GM19043 (cell line): Measurements from ENCODE around the gene NTSR2.

Experiments
- ATAC-seq: cut with Tn5 transposase; IDR thresholded peaks from one replicate; pipeline ENCODE4 v1.9.1; 2021; ENCODE audit warnings: low read depth; ENCODE audit not compliant: unreplicated experiment

The NTSR2 gene

GRCh38 chr2:11659115-11659475 lies 10.9 kb downstream of the NTSR2 start:
- ATAC-seq: no peak

DNA sequence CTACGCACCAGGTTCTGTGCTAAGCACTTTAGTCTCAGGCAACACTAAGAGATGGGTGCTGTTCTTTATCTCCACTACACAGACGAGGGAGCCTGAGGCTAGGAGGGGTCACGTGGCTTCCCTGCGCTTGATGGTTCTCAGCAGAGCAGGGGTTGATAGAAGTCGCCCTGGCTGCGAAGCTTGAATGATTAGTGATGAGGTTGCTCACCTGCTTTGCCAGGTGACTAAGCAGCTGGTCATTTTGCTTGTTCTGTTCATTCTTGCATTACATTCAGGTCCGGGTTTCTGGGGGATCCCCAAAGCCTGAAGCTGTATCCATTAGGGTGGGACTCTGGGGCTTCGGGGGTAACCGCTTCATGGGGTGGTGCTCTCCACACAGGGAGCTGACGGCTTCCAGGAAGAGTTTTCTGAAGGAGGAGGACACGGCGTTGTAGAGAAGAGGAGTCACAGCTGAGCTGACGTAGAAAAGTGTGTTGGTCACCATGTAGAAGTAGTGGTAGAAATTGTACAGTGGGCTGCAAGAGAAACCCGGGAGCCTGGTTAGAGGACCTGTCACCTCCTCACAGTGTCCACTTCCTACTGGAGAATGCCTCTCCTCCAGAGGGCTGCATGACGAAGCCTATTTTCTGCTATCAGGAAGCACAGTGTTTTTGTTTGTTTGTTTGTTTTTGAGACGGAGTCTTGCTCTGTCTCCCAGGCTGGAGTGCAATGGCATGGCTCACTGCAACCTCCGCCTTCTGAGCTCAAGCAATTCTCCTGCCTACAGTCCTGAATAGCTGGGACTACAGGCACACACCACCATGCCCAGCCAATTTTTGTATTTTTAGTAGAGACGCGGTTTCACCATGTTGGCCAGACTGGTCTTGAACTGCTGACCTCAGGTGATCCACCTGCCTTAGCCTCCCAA lies 11.5 kb downstream of the NTSR2 start:
- no peak for ATAC-seq

GRCh38 chr2:11657646-11658045 lies 12.3 kb downstream of the NTSR2 start:
- no peak for ATAC-seq

DNA sequence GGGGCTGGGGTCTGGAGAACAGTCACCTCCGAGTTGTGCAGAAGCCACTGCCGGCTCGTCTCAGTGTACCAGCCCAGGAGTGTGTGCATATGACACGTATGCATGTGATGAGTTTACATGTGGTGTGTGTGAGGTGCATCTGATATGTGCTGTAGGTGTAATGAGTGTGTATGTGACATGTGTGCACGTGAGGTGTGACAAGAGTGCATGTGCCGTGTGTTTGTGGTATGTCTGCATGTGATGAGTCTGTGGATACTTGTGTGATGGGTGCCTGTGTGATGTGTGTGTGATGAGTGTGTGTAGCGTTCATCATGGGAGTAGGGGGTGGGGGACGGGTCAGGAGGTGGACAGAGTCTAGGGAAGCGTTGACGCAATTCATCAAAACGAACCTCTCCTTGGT lies 12.8 kb downstream of the NTSR2 start:
- ATAC-seq: no peak

DNA sequence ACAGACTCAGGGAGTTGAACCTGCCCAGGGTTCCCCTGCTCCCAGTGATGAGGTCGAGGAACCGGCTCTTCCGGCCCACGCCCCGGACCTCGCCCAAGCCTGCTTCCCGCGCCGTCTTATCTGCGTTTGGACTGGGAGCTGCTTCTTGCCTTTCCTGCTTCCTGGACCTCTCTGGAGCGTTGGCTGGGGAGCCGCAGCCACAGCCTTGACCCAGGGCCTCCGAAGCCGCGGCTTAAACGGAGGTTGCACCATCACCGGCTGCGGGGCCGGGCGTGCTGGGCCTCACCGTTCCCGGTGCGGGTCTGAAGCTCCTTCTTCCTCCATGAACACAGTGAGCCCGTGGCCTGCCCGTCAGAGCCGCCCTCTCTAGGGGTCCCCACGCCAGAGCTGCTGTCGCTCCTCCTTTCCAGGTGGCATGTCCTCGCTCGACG lies 13.3 kb downstream of the NTSR2 start:
- no peak for ATAC-seq

- no peak for ATAC-seq
Measured at GRCh38 chr2:11656252-11656651, 13.7 kb downstream of the NTSR2 start.

DNA sequence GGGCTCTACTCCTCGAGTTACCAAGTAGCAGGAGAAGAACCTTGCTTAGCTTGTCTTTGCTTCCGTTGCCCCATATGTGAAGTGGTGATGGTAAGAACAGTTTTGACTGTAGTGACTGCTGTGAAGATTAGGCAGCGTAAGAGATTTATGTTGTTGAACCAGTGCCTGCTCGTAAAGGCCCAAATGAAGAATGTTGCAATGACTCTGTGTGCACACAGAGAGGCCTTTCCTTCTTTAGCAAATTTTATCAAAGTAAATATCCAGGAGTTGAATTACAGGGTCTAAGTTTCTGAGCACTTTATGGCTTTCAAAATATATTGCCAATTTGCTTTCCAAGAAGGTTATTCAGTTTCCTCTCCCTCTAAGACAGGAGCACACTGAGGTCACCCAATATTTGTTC lies 14.5 kb downstream of the NTSR2 start:
- no peak for ATAC-seq

- no peak for ATAC-seq
Measured at GRCh38 chr2:11652553-11652952, 17.4 kb downstream of the NTSR2 start.

DNA sequence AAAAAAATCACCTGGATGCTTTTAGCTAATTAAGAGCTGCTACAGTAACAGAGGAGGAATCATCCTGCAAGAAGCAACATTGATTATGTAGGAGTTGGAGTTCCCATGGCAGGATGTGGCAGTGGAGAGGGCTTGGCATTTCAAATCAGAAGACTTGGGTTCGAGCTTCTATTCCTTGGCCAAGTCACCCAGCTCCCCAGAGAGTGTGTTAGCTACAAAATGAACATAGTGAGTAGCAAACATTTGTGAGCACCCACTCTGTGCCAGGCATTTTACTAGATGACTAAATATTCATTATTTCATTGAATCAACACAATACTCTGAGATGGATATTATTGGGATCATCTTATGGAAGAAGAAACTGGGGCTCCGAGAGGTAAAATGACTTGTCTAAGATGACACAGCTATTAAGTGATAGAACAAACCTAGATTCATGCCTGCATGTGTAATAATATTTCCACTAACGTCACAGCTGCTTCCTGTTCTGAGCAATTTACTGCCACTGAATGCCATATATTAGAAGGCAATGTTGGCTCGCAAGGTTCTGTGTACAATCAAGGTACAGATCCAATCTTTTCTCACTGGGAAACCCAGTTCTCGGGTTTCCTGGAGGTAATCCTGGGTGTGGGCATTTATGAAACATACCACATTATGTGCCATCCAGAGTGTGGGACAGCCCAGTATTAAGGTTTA lies 18.0 kb downstream of the NTSR2 start:
- no peak for ATAC-seq

DNA sequence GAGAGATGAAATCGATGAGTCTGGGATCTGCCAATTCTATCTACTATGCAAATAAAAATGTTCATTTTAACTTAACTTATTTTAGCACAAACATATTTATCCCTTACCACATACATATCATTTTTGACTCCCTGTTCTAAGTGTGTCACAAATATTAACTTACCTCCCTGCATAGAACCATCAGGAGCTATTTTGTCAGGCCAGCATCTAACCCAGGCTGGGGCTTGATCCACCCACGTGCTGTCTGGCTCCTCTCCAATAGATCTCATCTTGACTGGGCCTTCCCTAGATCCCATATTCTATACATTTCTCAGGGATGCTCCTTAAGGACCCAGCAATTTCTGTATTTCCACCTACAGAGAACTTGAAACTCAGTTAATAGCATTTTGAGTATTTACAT lies 20.9 kb downstream of the NTSR2 start:
- no peak for ATAC-seq

DNA sequence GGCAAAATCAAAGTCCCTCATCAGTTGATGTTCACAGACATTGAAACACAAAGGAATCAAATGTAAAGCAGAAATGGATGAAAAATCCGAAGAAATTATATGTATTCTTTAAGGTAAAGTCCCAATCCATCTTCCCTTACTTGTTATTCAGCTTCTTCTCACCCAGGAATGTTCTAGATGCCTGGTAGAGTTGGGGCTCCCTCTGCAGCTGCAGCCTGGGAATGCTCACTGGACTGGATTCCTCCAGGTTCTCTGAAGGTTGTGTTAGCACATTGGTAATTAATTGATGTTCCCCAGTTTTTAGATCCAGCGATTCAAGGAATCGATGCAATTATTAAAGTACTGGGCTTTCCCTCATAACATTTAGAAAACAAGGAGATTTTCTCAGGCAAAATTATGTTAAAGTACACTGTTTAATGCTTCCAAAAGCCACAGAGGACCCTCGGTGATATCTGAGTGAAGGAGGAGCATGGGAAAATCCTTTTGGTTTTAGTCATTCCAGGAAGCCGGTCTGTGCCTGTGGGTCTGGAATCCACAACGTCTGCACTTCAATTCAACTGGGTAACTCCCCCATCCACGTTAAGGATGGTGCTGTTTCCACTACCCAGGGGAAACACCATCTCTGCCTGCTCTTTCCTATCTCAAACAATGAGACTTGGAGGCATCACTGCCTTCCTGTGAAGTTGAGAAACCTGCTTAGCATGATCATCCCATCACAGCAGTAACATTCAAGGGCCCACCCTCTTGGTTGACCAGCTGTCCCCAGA lies 22.0 kb downstream of the NTSR2 start:
- no peak for ATAC-seq

DNA sequence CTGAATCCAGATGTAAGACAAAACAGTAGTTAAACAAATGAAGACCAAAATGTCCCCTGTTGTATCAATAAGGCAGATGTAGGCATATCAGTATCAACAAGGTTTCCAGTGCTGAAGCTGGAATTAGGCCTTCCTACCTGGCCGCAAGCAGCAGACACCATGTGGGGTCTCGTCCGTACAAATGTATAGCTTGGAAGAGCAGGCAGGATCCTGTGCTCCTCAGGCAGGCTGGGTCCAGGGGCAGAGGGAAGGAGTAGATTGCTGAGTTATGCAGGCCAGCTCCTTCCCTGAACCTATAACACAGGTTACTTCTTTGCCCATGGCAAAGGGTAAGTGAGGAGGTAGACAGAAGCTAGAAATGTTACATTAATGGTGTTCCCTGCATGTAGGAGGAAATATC lies 23.5 kb downstream of the NTSR2 start:
- no peak for ATAC-seq

DNA sequence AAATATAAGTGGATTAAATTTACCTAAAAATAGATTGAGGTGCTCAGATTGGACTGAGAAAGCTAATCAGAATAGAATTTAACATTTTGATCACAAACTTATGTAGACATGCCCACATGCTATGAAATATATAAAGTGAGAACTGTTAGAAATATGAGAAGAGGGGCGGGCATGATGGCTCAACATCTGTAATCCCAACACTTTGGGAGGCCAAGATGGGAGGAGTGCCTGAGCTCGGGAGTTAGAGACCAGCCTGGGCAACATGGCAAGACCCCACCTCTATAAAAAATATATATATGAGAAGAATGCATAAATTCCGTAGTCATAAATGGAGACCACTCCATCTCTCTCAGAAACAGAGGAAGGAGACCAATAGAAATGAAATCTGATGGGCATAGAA lies 25.7 kb downstream of the NTSR2 start:
- ATAC-seq: no peak

DNA sequence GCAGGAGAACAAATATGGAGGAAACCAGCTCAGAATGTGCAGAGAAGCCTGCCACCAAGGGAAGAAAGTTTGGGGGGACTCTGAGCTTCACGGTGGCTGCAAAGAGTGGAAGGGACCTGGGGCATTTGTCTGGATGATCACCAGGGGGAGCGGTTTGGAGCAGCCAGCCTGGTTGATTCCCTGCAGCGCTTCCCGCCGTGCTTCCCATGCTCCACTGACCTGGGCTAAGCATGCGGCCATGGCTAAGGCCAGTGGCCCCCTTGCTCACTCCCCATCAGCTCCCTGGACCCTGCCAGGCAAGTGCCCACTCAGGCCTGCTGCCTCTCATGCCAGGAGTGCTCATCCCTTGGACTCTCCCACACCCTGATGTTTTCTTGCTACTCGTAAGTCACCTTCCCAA lies 27.0 kb downstream of the NTSR2 start:
- no peak for ATAC-seq

GRCh38 chr2:11640132-11640531 lies 29.9 kb downstream of the NTSR2 start:
- ATAC-seq: no peak

DNA sequence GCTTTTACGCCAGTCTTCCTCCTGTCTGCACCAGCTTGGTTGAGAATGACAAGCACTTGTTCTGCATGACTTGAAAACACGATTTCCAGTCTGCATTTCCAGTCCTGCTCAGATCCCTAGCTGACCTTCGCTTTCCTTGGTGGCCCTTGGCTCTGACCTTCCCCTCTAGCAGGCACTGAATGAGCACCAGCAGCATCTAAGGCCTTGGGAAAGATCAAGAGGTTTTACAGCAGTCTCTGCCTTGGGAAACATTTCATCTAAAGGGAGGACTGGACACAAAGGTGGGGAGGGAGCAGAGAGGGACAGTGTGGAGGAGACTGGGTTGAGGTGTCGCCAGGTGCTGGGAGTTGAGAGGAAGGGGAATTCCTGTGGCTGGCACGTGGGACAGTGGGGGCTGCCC lies 30.5 kb downstream of the NTSR2 start:
- no peak for ATAC-seq

- ATAC-seq: no peak
Measured at GRCh38 chr2:11637546-11637945, 32.4 kb downstream of the NTSR2 start.

DNA sequence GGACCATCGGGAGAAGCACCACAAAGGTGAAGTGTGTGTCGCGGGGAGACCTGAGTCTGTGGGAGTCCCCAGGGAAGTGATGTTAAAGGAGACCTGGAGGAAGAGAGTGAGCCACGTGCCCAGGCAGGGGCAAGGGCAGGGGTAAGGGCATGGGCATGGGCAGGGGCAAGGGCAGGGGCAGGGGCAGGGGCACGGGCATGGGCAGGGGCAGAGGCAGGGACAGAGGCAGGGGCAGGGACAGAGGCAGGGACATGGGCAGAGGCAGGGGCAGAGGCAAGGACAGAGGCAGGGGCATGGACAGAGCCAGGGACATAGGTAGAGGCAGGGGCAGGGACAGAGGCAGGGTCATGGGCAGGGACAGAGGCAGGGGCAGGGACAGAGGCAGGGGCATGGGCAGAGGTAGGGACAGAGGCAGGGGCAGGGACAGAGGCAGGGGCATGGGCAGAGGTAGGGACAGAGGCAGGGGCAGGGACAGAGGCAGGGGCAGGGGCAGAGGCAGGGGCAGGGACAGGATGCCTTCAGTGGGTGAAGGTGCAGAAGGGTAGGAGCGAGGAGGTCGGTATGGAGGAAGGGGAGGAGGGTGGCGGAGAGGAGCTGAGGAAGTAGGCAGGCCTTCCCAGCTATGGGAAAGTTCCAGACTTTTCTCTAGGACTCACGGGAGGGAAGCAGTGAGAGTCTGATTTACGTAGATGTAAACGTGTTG lies 33.3 kb downstream of the NTSR2 start:
- ATAC-seq: no peak

DNA sequence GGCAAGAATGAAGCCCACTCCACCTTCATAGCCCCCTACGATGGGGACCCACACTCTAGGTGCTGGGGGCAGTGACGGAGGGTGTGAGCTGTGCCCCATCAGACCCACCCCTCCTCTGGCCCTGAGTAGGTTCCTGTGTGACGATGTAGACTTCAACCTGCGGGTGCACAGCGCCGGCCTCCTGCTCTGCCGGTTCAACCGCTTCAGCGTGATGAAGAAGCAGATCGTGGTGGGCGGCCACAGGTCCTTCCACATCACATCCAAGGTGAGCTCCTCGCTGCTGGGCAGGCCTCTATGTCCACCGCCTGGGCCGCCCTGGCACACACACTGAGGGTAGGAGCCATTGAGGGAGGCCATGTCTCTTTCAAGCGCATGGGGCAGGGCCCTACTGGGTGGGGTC lies 34.9 kb downstream of the NTSR2 start:
- ATAC-seq: no peak

DNA sequence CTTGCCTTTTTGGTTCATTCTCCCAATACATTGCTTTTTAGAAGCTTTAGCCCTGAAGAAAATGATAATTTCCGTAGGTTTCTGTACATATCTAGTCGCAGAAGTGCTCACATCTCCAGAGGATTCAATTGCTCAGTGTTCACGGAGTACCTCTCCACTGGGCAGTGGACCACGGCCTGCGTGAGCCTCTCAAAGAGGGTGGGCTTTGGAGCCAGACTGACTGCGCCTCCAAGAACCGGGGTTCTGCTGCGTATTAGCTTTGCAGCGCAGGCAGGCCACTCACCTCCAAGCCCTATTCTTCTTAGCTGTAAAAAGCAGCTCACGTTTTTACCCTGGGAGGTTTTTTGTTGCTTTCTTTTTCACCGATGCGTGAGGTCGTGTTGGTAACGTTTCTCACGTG lies 35.4 kb downstream of the NTSR2 start:
- ATAC-seq: no peak
